GM12878 (cell line): ENCODE results near the gene GCDH. TPM values are rescaled to one million over a fixed set of nuclear protein-coding genes. Genes with fewer than 3 reads are reported as not detected.
A peak's percentile ranks its signal among the peaks of the same experiment; 100 is the strongest.

Source experiments
- ATAC-seq: fragments of 200-7000 bp; cut with Tn5 transposase; 3 replicates; pipeline ENCODE4 v1.9.1; 2020; ENCODE audit warnings: mild to moderate bottlenecking, moderate library complexity
- BruUV-seq: library from RNA; stranded (reverse); fragments of 400-500 nt; replicated peaks from 2 replicates; lab custom pipeline; 2021; lab: Mats Ljungman, UMichigan
- CTCF ChIA-PET: fragments of 300-600 bp; sonication (Branson Sonifier 250); formaldehyde crosslinking; extraction: SDS; loops from one replicate; lab custom pipeline; 2021; ENCODE audit warnings: inconsistent platforms; lab: Yijun Ruan, JAX
- POLR2A ChIA-PET: fragments of 350-600 bp; formaldehyde crosslinking; extraction: SDS; loops from one replicate; lab custom pipeline; 2021; ENCODE audit warnings: inconsistent platforms; lab: Charles Lee
- RAD21 ChIA-PET: fragments of 300-600 bp; sonication (Branson Sonifier 250); formaldehyde crosslinking; loops from one replicate; lab custom pipeline; 2023; ENCODE audit warnings: antibody characterized with exemption; ENCODE audit not compliant: unreplicated experiment; lab: Charles Lee
- SMC1A ChIA-PET: fragments of 300-600 bp; sonication (Branson Sonifier 250); formaldehyde crosslinking; loops from one replicate; lab custom pipeline; 2023; ENCODE audit not compliant: unreplicated experiment, uncharacterized antibody; lab: Charles Lee
- DNase-seq: peaks from one replicate; pipeline ENCODE4 v3.0.0-alpha.2; 2011; ENCODE audit warnings: low read depth, low spot score
- FAIRE-seq: peaks from 3 replicates; lab custom pipeline; 2011; peaks lifted over from hg19 to GRCh38; lab: Jason Lieb, UNC
- H2AFZ ChIP-seq: 2 replicates; pipeline ENCODE4 v1.6.0; 2011; ENCODE audit warnings: low read depth, low read length, control low read depth; ENCODE audit not compliant: control insufficient read depth
- H3K27ac ChIP-seq: 2 replicates; pipeline ENCODE4 v1.5.1; 2011; ENCODE audit warnings: control low read depth; ENCODE audit not compliant: control insufficient read depth, insufficient read depth
- H3K27me3 ChIP-seq, 2 experiments: replicated peaks in 1 of 2; 2 replicates each; pipeline versions ENCODE4 v1.6.0 to v1.6.1; 2011; ENCODE audit warnings: low read length in 1 of 2; ENCODE audit not compliant: control insufficient read depth in 2 of 2, insufficient read depth in 2 of 2
- H3K36me3 ChIP-seq, 2 experiments: 2 replicates each; pipeline ENCODE4 v1.5.1; 2011; ENCODE audit warnings: low read length in 1 of 2; ENCODE audit not compliant: control insufficient read depth in 2 of 2, insufficient read depth in 2 of 2
- H3K4me1 ChIP-seq: 2 replicates; pipeline ENCODE4 v1.6.1; 2011; ENCODE audit warnings: mild to moderate bottlenecking, low read length, moderate library complexity, mixed read lengths; ENCODE audit not compliant: control insufficient read depth, insufficient read depth
- H3K4me2 ChIP-seq: 2 replicates; pipeline ENCODE4 v1.6.0; 2011; ENCODE audit warnings: control low read depth; ENCODE audit not compliant: control insufficient read depth, insufficient read depth
- H3K4me3 ChIP-seq: fragments of 200-600 bp; sonication (generic); 2 replicates; pipeline ENCODE4 v1.5.1; 2016
- H3K79me2 ChIP-seq: 2 replicates; pipeline ENCODE4 v1.6.0; 2011; ENCODE audit warnings: low read length; ENCODE audit not compliant: control insufficient read depth, insufficient read depth
- H3K9ac ChIP-seq: 2 replicates; pipeline ENCODE4 v1.8.0; 2011; ENCODE audit warnings: low read length, control low read depth, mixed read lengths; ENCODE audit not compliant: control insufficient read depth, insufficient read depth
- H3K9me3 ChIP-seq: replicated peaks from 3 replicates; pipeline ENCODE4 v1.5.1; 2011; ENCODE audit warnings: mild to moderate bottlenecking, low read length; ENCODE audit not compliant: control insufficient read depth, insufficient read depth
- H4K20me1 ChIP-seq: 2 replicates; pipeline ENCODE4 v1.6.0; 2011; ENCODE audit not compliant: control insufficient read depth, insufficient read depth
- ASH2L ChIP-seq: fragments of 300-600, 200-600 bp; sonication (generic); IDR thresholded peaks from 2 replicates; pipeline ENCODE4 v1.6.1; 2017; ENCODE audit warnings: low read depth, mild to moderate bottlenecking, borderline replicate concordance
- BHLHE40 ChIP-seq, 2 experiments: fragments of 450-650 bp in 1 of 2; IDR thresholded peaks; 2 replicates each; pipeline ENCODE4 v1.6.1; 2011 to 2017; ENCODE audit warnings: low read depth in 2 of 2, borderline replicate concordance in 1 of 2, improper control_type of control experiment in 1 of 2, low read length in 1 of 2, mild to moderate bottlenecking in 1 of 2
- CHD4 ChIP-seq: fragments of 200-600 bp; sonication (generic); IDR thresholded peaks from 2 replicates; pipeline ENCODE4 v1.6.1; 2016; ENCODE audit warnings: mild to moderate bottlenecking
- DPF2 ChIP-seq: fragments of 450-650 bp; IDR thresholded peaks from 2 replicates; pipeline ENCODE4 v1.6.1; 2017; ENCODE audit warnings: mild to moderate bottlenecking
- EGR1 ChIP-seq, 2 experiments: IDR thresholded peaks; 1 replicate in 1 of 2; 2 replicates in 1 of 2; pipeline ENCODE4 v1.6.1; 2011 to 2012; ENCODE audit warnings: low read depth in 2 of 2, low read length in 2 of 2, borderline replicate concordance in 1 of 2, mild to moderate bottlenecking in 1 of 2, moderate library complexity in 1 of 2
- EP300 ChIP-seq, 2 experiments: fragments of 150-350 bp in 1 of 2; IDR thresholded peaks; 2 replicates each; pipeline ENCODE4 v1.6.1; 2011 to 2012; ENCODE audit warnings: low read depth in 2 of 2, low read length in 2 of 2, borderline replicate concordance in 1 of 2, improper control_type of control experiment in 1 of 2, inconsistent platforms in 1 of 2; ENCODE audit not compliant: control insufficient read depth in 1 of 2
- FOXM1 ChIP-seq: IDR thresholded peaks from 2 replicates; pipeline ENCODE4 v1.6.1; 2012; ENCODE audit warnings: low read depth, mild to moderate bottlenecking, inconsistent platforms, low read length, moderate library complexity
- IKZF2 ChIP-seq, 2 experiments: fragments of 450-650 bp; IDR thresholded peaks; 2 replicates each; pipeline ENCODE4 v1.6.1; 2017; ENCODE audit warnings: mild to moderate bottlenecking in 2 of 2, moderate library complexity in 2 of 2
- IRF5 ChIP-seq: fragments of 450-650 bp; IDR thresholded peaks from 2 replicates; pipeline ENCODE4 v1.6.1; 2017; ENCODE audit warnings: borderline replicate concordance
- MTA3 ChIP-seq: IDR thresholded peaks from 2 replicates; pipeline ENCODE4 v1.6.1; 2012; ENCODE audit warnings: low read length, inconsistent platforms, borderline replicate concordance
- NFYB ChIP-seq: IDR thresholded peaks from 2 replicates; pipeline ENCODE4 v1.6.1; 2011; ENCODE audit warnings: low read depth, mild to moderate bottlenecking, low read length, improper control_type of control experiment, moderate library complexity; ENCODE audit not compliant: insufficient read depth
- NKRF ChIP-seq: fragments of 450-650 bp; conservative IDR thresholded peaks from 2 replicates; pipeline ENCODE4 v1.6.1; 2017; ENCODE audit warnings: mild to moderate bottlenecking, moderate library complexity
- NRF1 ChIP-seq: conservative IDR thresholded peaks from 2 replicates; pipeline ENCODE4 v1.6.1; 2011; ENCODE audit warnings: mild to moderate bottlenecking, low read depth, low read length, improper control_type of control experiment
- POU2F2 ChIP-seq: IDR thresholded peaks from 3 replicates; pipeline ENCODE4 v1.6.1; 2011; ENCODE audit warnings: low read depth, mild to moderate bottlenecking, low read length, borderline replicate concordance
- ZNF274 ChIP-seq: IDR thresholded peaks from one replicate; pipeline ENCODE4 v1.8.0; 2011; ENCODE audit not compliant: insufficient read length, insufficient read depth
- WGBS: methylation state at CpG from one replicate; pipeline ENCODE4 v1.1.6; 2016; ENCODE audit warnings: low lambda C conversion rate; ENCODE audit not compliant: insufficient replicate concordance, insufficient coverage; ENCODE audit errors: missing lambda C conversion rate; 5-methylcytosine and 5-hydroxymethylcytosine counted together
- in situ Hi-C: fragments of 300-500 bp; cut with MboI; formaldehyde crosslinking; loops from 9 replicates; pipeline ENCODE4 v1.14.3; 2018; ENCODE audit warnings: mixed read lengths
- intact Hi-C: fragments of 100-400 bp; cut with micrococcal nuclease; formaldehyde crosslinking; loops from one replicate; pipeline ENCODE4 v1.14.2; 2022; ENCODE audit not compliant: unreplicated experiment
- polyA plus RNA-seq, 11 experiments: library from polyadenylated mRNA; depleted of rRNA in 4 of 11; unstranded in 6 of 11; stranded (reverse) in 5 of 11; fragments of >200 nt; fragmentation: Nextera tagmentation in 4 of 11; fragmentation: Illumina TruSeq in 1 of 11; extraction: Ambion mirVana in 4 of 11; extraction: Trizol in 1 of 11; gene quantifications; 1 replicate in 1 of 11; 2 replicates in 10 of 11; pipeline versions ENCODE4 v1.2.1 to v1.2.3, GENCODE V29; 2011 to 2016; ENCODE audit warnings: inconsistent platforms in 2 of 11, missing spikeins in 2 of 11, low read depth in 1 of 11
- total RNA-seq, 4 experiments: library from RNA; depleted of rRNA in 3 of 4; stranded (reverse); fragments of >200 nt in 3 of 4; fragmentation: Illumina TruSeq in 1 of 4; extraction: Trizol in 1 of 4; gene quantifications; 2 replicates each; pipeline versions ENCODE4 v1.2.1 to v1.2.3, GENCODE V29; 2013 to 2021

Gene GCDH
- total and polyA plus RNA-seq, 10 of the 15 experiments (the other 5 are each of a cell fraction or from before 2014, with no cell fraction given), result 4.2 to 69.4 (median 39.7) TPM

GRCh38 chr19:12937093-12937926, 46.4 kb downstream of the GCDH start (continued):
- TF ChIP-seq EGR1 (IDR thresholded peaks at IDR 0.05; ENCODE audit: borderline replicate concordance in 1 of 2, low read depth in 2 of 2, low read length in 2 of 2) (no peak), EP300 (IDR thresholded peaks at IDR 0.05; ENCODE audit: borderline replicate concordance in 1 of 2, control insufficient read depth in 1 of 2, low read depth in 2 of 2, low read length in 2 of 2) (0 out of 4 replicates have a peak, but pooled peaks of 1 of the 2 experiments have one; percentile 2), IKZF2 (IDR thresholded peaks at IDR 0.05) (peak; percentile 68 to 86), POU2F2 (no peak), BHLHE40 (IDR thresholded peaks at IDR 0.05; ENCODE audit: borderline replicate concordance in 1 of 2, low read depth in 2 of 2, low read length in 1 of 2) (peak; percentile 88 to 92)
- TF ChIP-seq, all 136 proteins: peak for 12

- peak; percentile 97 for DNase-seq
- H3K9me3 ChIP-seq, result no peaks in the 10 kb centered on the region
- peak within 1 kb of the TSS; percentile 89 for H3K27ac ChIP-seq
- in situ Hi-C loops (no loop called here), intact Hi-C loops (loop anchor here (1.0 to 5.0 kb wide), 2 partner anchors 53 to 151 kb away; no protein-coding TSS in a partner anchor)
- WGBS, result under 1% methylated on average over 63 of the region's 63 CpGs
- H3K36me3 ChIP-seq, result peaks cover 13 to 32% of the 10 kb centered on the region in 2 experiments
- peaks cover 12% of the 10 kb centered on the region; the same call in 1 of the 2 replicates for H4K20me1 ChIP-seq
- ATAC-seq, result peak; percentile 92
- peak within 1 kb of the TSS; percentile 90 for H3K4me3 ChIP-seq
- peaks cover 50% of the 10 kb centered on the region for H3K79me2 ChIP-seq
- H3K9ac ChIP-seq, result peak within 1 kb of the TSS; percentile 99
- POLR2A ChIA-PET, result interaction anchor here (0.5 to 3.1 kb wide), 11 partner anchors 16 to 853 kb away, joined by 3 to 13 read pairs (median 4); partner anchors contain the start of genes DNASE2, GADD45GIP1 and GCDH
- peak within 1 kb of the TSS; percentile 100 for H3K4me2 ChIP-seq
- H3K4me1 ChIP-seq, result peaks cover 46% of the 10 kb centered on the region
- RAD21 ChIA-PET, result interaction anchor here (1.1 to 1.8 kb wide), 4 partner anchors 27 to 47 kb away, joined by 3 to 8 read pairs (median 5); partner anchors contain the start of gene GCDH
- H3K27me3 ChIP-seq, result no peaks in the 10 kb centered on the region
- peak within 1 kb of the TSS; percentile 86 for H2AFZ ChIP-seq
- CTCF ChIA-PET, result interaction anchor here (0.9 to 1.6 kb wide), 6 partner anchors 26 to 161 kb away, joined by 3 to 9 read pairs (median 4); no protein-coding TSS in a partner anchor
- peak; percentile 94 for FAIRE-seq
- SMC1A ChIA-PET, result interaction anchor here (0.7 to 1.8 kb wide), 7 partner anchors 10 to 56 kb away, joined by 3 to 9 read pairs (median 4); partner anchors contain the start of gene GCDH
- BruUV-seq, result no TSS peak
- TF ChIP-seq FOXM1 (no peak; the same call in 1 of the 2 replicates), ZNF274 (no peak), CHD4 (no peak), NKRF (peak; percentile 99), NFYB (peak; percentile 94), DPF2 (peak; percentile 70; the same call in 1 of the 2 replicates), ASH2L (no peak), MTA3 (no peak), NRF1 (no peak), IRF5 (no peak)
Measured at GRCh38 chr19:12937927-12938778, 47.2 kb downstream of the GCDH start, which contains the start of gene CALR. Gene CALR (plus strand): TSS chr19:12938609. CDS start chr19:12938680, 71 bp downstream.
